ENCODE data around the gene HEG1. TPM values are rescaled to one million over a fixed set of nuclear protein-coding genes. Genes with fewer than 3 reads are reported as not detected.
A peak's percentile ranks its signal among the peaks of the same experiment; 100 is the strongest.

The HEG1 gene
- total and polyA plus RNA-seq, 2 of the 13 experiments (the other 11 are each of a cell fraction or from before 2014, with no cell fraction given) = 10.7 to 18.2 TPM

GRCh38 chr3:125003369-125003853 lies 52.4 kb downstream of the HEG1 start (continued):
- TF ChIP-seq ZKSCAN5 (CRISPR knock-in tag; IDR thresholded peaks at IDR 0.05) (no peak), ZNF747 (CRISPR knock-in tag; IDR thresholded peaks at IDR 0.05; ENCODE audit: borderline replicate concordance) (peak; percentile 76; the same call in 1 of the 2 replicates), ZNF501 (CRISPR knock-in tag; IDR thresholded peaks at IDR 0.05) (no peak), TAF15 (IDR thresholded peaks at IDR 0.05; ENCODE audit: low read depth, low read length, poor library complexity, severe bottlenecking) (no peak), ZNF605 (CRISPR knock-in tag; IDR thresholded peaks at IDR 0.05) (0 out of 2 replicates have a peak, but pooled peaks have one; percentile 65), POGZ (CRISPR knock-in tag; IDR thresholded peaks at IDR 0.05) (peak; percentile 78), ZFP1 (CRISPR knock-in tag; IDR thresholded peaks at IDR 0.05) (0 out of 2 replicates have a peak, but pooled peaks have one; percentile 64), GFI1 (CRISPR knock-in tag; IDR thresholded peaks at IDR 0.05; ENCODE audit: borderline replicate concordance) (peak; percentile 99), DDIT3 (CRISPR knock-in tag; IDR thresholded peaks at IDR 0.05) (no peak), ZNF234 (CRISPR knock-in tag; conservative IDR thresholded peaks at IDR 0.05) (no peak), PHF21A (CRISPR knock-in tag; IDR thresholded peaks at IDR 0.05) (peak; percentile 97), NR2F1 (CRISPR knock-in tag; IDR thresholded peaks at IDR 0.05) (peak; percentile 59 to 89; a peak in 3 of 4 replicates), ZNF10 (CRISPR knock-in tag; IDR thresholded peaks at IDR 0.05; ENCODE audit: borderline replicate concordance, low read depth) (no peak), ZNF24 (IDR thresholded peaks at IDR 0.05) (no peak), FOXO1 (CRISPR knock-in tag; IDR thresholded peaks at IDR 0.05) (peak; percentile 92), ZNF75D (CRISPR knock-in tag; IDR thresholded peaks at IDR 0.05; ENCODE audit: borderline replicate concordance) (no peak), ZKSCAN1 (IDR thresholded peaks at IDR 0.05; ENCODE audit: low read length) (no peak; the same call in 1 of the 2 replicates), ZNF720 (CRISPR knock-in tag; IDR thresholded peaks at IDR 0.05) (no peak), YEATS2 (CRISPR knock-in tag; IDR thresholded peaks at IDR 0.05; ENCODE audit: borderline replicate concordance) (no peak), NRL (CRISPR knock-in tag; IDR thresholded peaks at IDR 0.05; ENCODE audit: borderline replicate concordance) (no peak), SMAD1 (CRISPR knock-in tag; IDR thresholded peaks at IDR 0.05; ENCODE audit: borderline replicate concordance, low read depth) (no peak), RBM39 (IDR thresholded peaks at IDR 0.05; ENCODE audit: low read depth, low read length, poor library complexity, severe bottlenecking) (no peak), ZBTB43 (CRISPR knock-in tag; conservative IDR thresholded peaks at IDR 0.05) (peak; percentile 84), HNRNPUL1 (IDR thresholded peaks at IDR 0.05; ENCODE audit: low read depth, low read length) (no peak), SOX13 (IDR thresholded peaks at IDR 0.05) (peak; percentile 83), SOX13 (CRISPR knock-in tag; conservative IDR thresholded peaks at IDR 0.05 in 1 of 2, IDR thresholded peaks at IDR 0.05 in 1 of 2) (peak in 1 of 2 experiments; percentile 97; a peak in 2 of 4 replicates)

Data from HepG2 (cell line).